Activated CD4-positive, alpha-beta T cell treated with anti-CD3 and anti-CD28 coated beads, Interleukin-2, amount 10 ng/mL, durations not matched to agents 7 days and 5 days (primary cell): Measurements from ENCODE around the gene TOX4. TPM values are rescaled to one million over a fixed set of nuclear protein-coding genes. Genes with fewer than 3 reads are reported as not detected.
A peak's percentile ranks its signal among the peaks of the same experiment; 100 is the strongest.
"Not testable (repeated sequence)": the region's sequence is repeated elsewhere in the genome, so short reads cannot be mapped to it uniquely, and the experiment has no call there.

Experiments used
- CTCF ChIA-PET: fragments of 350-600 bp; sonication (Branson Sonifier 250); formaldehyde crosslinking; loops from one replicate; lab custom pipeline; 2021; ENCODE audit warnings: antibody characterized with exemption; lab: Charles Lee
- POLR2A ChIA-PET: fragments of 350-600 bp; sonication (Branson Sonifier 250); formaldehyde crosslinking; loops from one replicate; lab custom pipeline; 2021; ENCODE audit warnings: antibody characterized with exemption; lab: Charles Lee
- DNase-seq: peaks from one replicate; pipeline ENCODE4 v3.0.0-alpha.2; 2020
- H3K27ac Mint-ChIP-seq: one replicate; pipeline ENCODE4 v1.8.0; 2021; ENCODE audit warnings: mild to moderate bottlenecking, moderate library complexity, mixed read lengths
- H3K27me3 Mint-ChIP-seq: one replicate; pipeline ENCODE4 v1.8.0; 2021; ENCODE audit warnings: mixed read lengths
- H3K36me3 Mint-ChIP-seq: one replicate; pipeline ENCODE4 v1.8.0; 2021; ENCODE audit warnings: low read depth, mixed read lengths
- H3K4me1 Mint-ChIP-seq: one replicate; pipeline ENCODE4 v1.8.0; 2021; ENCODE audit warnings: mixed read lengths
- H3K4me3 Mint-ChIP-seq: one replicate; pipeline ENCODE4 v1.8.0; 2021; ENCODE audit warnings: mild to moderate bottlenecking, moderate library complexity, mixed read lengths
- H3K9me3 Mint-ChIP-seq: one replicate; pipeline ENCODE4 v1.8.0; 2021; ENCODE audit warnings: mixed read lengths
- total RNA-seq, 2 experiments: library from RNA; stranded (reverse); gene quantifications; one replicate each; pipeline ENCODE4 v1.2.3, GENCODE V29; 2021

Gene TOX4
- total RNA-seq: 10 to 100 TPM; 78.0 to 83.1 TPM

DNA sequence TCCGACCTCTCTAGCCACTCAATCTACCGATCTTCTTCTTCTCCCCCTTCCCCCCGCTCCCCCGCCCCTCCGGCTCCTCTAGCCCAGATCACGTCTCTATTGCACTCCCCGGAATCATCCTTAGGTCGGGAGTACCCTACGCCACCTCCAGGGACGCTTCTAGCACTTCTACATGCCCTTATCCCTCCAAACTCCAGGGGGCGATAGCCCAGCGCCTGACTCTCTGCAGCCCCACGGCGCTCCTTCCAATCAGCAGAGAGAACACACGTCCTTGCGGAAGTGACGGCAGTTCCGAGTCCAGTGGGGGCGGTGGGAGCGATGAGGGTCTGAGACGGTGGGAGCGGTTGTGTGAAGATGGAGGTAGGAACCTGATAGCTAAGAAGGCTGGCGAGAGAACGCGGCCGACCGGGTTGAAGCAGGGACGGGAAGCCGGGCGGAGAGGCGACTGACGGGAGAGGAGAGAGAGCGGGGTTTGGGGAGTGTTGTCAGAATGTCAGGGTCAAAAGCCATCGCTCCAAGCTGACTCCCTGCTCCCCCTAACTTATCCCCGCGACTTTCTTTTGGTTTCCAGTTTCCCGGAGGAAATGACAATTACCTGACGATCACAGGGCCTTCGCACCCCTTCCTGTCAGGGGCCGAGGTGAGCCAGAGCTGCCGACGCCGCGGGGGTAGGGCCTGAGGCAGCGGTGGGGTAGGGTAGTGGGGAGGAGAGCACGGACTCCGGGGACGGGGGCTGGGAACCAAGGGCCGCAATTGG lies at the start of gene TOX4, which contains the start of gene RAB2B:
Gene TOX4 (plus strand): TSS at position 271 of the 757 bp plus-strand sequence. CDS start 84 bp downstream, at position 355.
Gene RAB2B (minus strand): TSS at position 35 of the 757 bp plus-strand sequence. CDS start 87 bp downstream, outside the sequence.
- Mint-ChIP-seq H3K4me1 (peaks cover 40% of the 10 kb centered on the region), H3K9me3 (no peaks in the 10 kb centered on the region), H3K27ac (peak within 1 kb of the TSS; percentile 99), H3K4me3 (peak within 1 kb of the TSS; percentile 99), H3K27me3 (no peaks in the 10 kb centered on the region), H3K36me3 (peaks cover 26% of the 10 kb centered on the region)
- ChIA-PET POLR2A (interaction anchor here (1.0 kb wide), 1 partner anchor 94 kb away, joined by 3 read pairs; no protein-coding TSS in a partner anchor), CTCF (interaction anchor here (0.6 to 4.0 kb wide), 25 partner anchors 11 to 166 kb away, joined by 3 to 36 read pairs (median 5); partner anchors contain the start of genes CHD8, METTL3 and SALL2)
- DNase-seq: peak; percentile 97

DNA sequence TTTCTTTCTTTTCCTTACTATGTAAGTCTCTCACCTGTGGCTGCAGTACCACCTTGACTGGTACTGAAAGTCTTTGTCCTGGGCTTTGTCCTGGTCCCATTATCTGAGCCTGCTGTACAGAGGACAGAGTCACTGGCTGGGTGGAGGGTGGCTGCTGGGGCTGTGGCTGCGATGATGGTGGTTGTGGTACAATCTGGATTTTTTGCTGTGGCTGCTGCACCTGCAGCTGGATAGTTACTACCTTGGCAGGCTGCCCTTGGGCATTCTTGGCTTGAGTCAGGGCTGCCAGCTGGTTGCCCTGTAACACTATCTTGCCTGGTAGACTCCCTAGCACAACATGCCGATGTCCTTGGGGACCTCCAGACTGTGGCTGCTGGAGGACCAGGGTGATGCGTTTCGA lies 48.1 kb upstream of the TOX4 start:
- Mint-ChIP-seq H3K27ac (no peak overlapping the region), H3K4me1 (peaks cover 12% of the 10 kb centered on the region), H3K4me3 (no peak overlapping the region), H3K36me3 (peaks cover 63% of the 10 kb centered on the region), H3K27me3 (no peaks in the 10 kb centered on the region), H3K9me3 (no peaks in the 10 kb centered on the region)
- ChIA-PET POLR2A (no interaction called here), CTCF (interaction anchor here (2.7 kb wide), 1 partner anchor 27 kb away, joined by 6 read pairs; the partner anchor contains the start of gene CHD8)
- no peak for DNase-seq

DNA sequence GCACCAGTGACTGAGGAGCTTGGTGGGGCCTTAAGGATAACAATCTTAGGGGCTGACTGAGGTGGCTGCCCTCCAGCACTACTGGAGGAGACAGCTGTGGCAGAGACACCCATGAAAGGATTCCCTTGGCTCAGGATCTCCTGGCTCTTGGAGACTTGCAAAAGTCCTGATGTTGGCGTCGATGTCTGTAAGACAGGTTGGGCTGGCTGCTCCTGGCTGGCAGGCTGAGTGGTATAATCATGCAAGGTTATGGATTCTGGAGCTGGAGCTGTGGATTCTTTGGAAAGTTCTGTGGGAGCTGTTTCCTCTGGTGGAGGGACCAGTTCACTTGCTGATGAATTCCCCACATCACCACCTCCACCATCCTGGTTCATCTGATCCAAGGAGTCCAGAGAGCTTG lies 45.9 kb upstream of the TOX4 start:
- Mint-ChIP-seq H3K36me3 (peaks cover 56% of the 10 kb centered on the region), H3K4me1 (peaks cover 32% of the 10 kb centered on the region), H3K4me3 (no peak overlapping the region), H3K9me3 (no peaks in the 10 kb centered on the region), H3K27ac (no peak overlapping the region), H3K27me3 (no peaks in the 10 kb centered on the region)
- CTCF ChIA-PET: interaction anchor here (0.8 to 2.7 kb wide), 6 partner anchors 9 to 123 kb away, joined by 3 to 8 read pairs (median 4); partner anchors contain the start of gene CHD8
- POLR2A ChIA-PET: no interaction called here
- no peak for DNase-seq

DNA sequence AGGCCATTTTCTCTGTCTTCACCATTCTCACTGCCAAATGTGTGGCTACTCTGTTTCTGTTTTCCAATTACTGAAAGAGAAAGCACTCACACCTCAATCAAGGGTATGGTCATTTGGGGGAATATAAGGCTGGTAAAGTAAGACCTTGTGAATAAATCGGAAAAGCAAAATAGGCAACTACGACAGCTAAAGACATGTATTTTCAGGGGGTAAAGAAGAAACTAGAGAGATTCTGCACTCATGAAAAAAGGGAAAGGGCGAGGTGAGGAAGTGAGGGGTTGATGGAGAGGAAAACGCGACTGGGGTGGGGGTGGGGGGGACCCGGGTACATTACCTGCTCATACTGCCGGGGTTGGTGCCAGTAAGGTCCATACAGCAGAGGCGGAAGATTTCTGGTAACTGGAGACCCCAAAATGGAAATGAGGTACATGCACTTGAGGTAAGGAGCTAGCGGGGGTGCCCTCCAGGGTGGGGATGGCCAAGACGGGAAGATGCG lies 40.4 kb upstream of the TOX4 start:
- ChIA-PET POLR2A (interaction anchor here (0.6 to 1.5 kb wide), 3 partner anchors 13 to 1098 kb away, joined by 5 to 20 read pairs (median 8); partner anchors contain the start of gene CHD8), CTCF (interaction anchor here (0.7 to 2.9 kb wide), 10 partner anchors 10 to 56 kb away, joined by 3 to 25 read pairs (median 4); partner anchors contain the start of genes CHD8, RAB2B and TOX4)
- Mint-ChIP-seq H3K27me3 (no peaks in the 10 kb centered on the region), H3K9me3 (no peaks in the 10 kb centered on the region), H3K36me3 (peaks cover 23% of the 10 kb centered on the region), H3K4me1 (peaks cover 59% of the 10 kb centered on the region), H3K27ac (peak overlapping the region; percentile 90), H3K4me3 (peak overlapping the region; percentile 88)
- DNase-seq: no peak

DNA sequence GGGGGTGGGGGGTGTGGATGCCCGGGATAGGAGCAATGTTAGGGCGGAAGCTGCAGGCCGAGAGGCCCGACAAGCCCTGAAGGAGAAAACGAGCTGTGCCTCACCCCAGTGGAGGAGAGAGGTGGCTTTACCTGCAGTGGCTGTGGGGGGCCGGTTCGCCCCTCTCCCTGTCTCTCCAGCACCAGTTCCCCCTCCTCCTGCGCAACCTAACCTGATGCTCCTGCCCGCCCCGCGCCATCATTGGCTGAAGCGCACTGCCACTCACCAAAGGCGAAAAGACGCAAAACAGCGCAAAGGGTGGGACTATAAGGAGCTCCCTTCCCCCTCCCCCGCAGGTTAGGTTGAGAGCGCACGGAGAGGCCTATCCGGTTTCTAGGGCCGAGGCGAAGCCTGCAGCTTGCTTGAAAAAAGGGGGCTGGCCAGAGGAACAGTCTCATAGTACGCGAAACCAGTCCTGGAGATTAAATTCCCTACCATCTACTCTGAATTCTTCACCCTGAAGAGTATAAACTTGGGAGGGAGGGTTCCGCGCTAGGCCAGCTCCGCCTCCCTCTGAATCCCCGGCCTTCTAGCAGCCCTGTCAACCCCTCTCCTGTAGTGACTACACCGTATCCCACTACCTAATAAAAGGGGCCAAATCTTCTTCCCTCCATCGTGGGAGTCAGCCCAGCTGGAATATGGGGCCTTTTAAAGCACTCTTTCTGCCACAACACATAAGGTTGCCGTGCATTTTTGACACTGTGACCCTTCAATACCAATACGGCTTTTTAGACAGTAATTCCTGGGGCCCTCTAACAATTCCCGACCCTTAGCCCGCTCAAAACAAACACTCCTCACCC lies 39.7 kb upstream of the TOX4 start:
- H3K9me3 Mint-ChIP-seq: no peaks in the 10 kb centered on the region
- ChIA-PET CTCF (interaction anchor here (0.7 to 2.9 kb wide), 11 partner anchors 9 to 122 kb away, joined by 3 to 25 read pairs (median 4); partner anchors contain the start of genes CHD8, RAB2B and TOX4), POLR2A (interaction anchor here (0.6 to 1.5 kb wide), 4 partner anchors 12 to 1097 kb away, joined by 3 to 20 read pairs (median 6); partner anchors contain the start of genes CHD8 and SUPT16H)
- no peaks in the 10 kb centered on the region for H3K27me3 Mint-ChIP-seq
- peaks cover 60% of the 10 kb centered on the region for H3K4me1 Mint-ChIP-seq
- H3K27ac Mint-ChIP-seq: peak overlapping the region; percentile 90
- H3K4me3 Mint-ChIP-seq: peak overlapping the region; percentile 88
- peak; percentile 99 for DNase-seq
- peaks cover 20% of the 10 kb centered on the region for H3K36me3 Mint-ChIP-seq

DNA sequence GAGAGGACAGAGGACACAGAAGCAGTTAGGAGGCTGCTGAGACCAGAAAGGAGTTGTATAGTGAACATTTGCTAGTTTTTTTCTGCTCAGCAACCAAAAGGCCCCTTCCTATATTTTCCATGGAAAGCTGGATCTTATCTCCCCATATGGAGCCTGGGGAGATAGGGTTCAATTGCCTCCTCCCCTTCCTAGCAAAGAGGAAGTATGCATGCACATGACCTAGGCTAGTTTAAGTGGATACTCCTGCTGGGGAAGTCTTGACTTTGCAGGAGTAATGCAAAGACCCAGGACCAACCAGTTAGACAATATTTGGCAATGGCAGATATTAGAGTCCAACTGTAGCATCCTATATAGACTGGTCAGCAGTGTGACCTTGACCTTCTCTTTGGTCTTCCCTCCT lies 36.1 kb upstream of the TOX4 start:
- ChIA-PET CTCF (interaction anchor here (1.1 to 4.6 kb wide), 2 partner anchors 15 to 50 kb away, joined by 3 to 22 read pairs; partner anchors contain the start of gene CHD8), POLR2A (no interaction called here)

DNA sequence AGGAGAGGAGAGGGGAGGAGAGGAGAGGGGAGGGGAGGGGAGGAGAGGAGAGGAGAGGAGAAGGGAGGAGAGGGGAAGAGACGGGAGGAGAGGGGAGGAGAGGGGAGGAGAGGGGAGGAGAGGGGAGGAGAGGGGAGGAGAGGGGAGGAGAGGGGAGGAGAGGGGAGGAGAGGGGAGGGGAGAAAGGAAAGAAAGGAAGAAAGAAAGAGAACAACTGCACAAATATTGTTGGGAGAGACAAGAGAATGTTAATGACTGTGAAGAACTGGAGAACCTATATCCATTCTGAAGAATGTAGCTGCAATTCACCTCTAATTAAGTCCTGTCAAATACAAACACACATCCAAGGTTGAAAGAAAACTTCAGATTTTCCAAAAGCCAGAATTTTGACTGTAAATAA lies 34.3 kb upstream of the TOX4 start:
- H3K4me3 Mint-ChIP-seq, POLR2A ChIA-PET, DNase-seq, H3K9me3 Mint-ChIP-seq, H3K27ac Mint-ChIP-seq, H3K36me3 Mint-ChIP-seq, H3K27me3 Mint-ChIP-seq: not testable (repeated sequence)
- CTCF ChIA-PET: interaction anchor here (2.9 to 4.6 kb wide), 2 partner anchors 12 to 13 kb away, joined by 8 to 22 read pairs; partner anchors contain the start of gene CHD8
- peaks cover 34% of the 10 kb centered on the region for H3K4me1 Mint-ChIP-seq

More for the DNA sequence above, 36.1 kb upstream of the TOX4 start:
- Mint-ChIP-seq H3K36me3 (peaks cover 4% of the 10 kb centered on the region), H3K27me3 (no peaks in the 10 kb centered on the region), H3K4me3 (no peak overlapping the region), H3K4me1 (peaks cover 38% of the 10 kb centered on the region), H3K9me3 (no peaks in the 10 kb centered on the region), H3K27ac (no peak overlapping the region)
- no peak for DNase-seq

DNA sequence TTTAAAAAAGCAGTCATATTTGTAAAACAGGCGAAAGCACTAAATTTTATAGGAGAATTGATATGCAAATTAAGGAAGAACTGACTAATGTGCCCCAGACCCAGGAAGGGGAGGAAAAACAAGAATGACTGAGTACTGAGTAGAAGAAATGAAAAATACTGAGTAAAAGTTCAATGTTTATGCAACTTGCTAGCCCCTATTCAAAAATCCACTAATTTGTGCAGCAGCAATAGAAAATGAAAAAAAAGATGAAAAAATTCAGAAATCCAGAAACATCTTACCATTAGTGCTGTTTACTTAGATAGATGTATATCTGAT lies 27.1 kb upstream of the TOX4 start:
- no peak for DNase-seq
- ChIA-PET CTCF (interaction anchor here (1.0 to 1.1 kb wide), 2 partner anchors 12 to 42 kb away, joined by 3 to 4 read pairs; no protein-coding TSS in a partner anchor), POLR2A (no interaction called here)
- Mint-ChIP-seq H3K36me3 (peaks cover 17% of the 10 kb centered on the region), H3K9me3 (no peaks in the 10 kb centered on the region), H3K4me1 (peaks cover 54% of the 10 kb centered on the region), H3K4me3 (no peak overlapping the region), H3K27me3 (no peaks in the 10 kb centered on the region), H3K27ac (peak overlapping the region; percentile 83)

DNA sequence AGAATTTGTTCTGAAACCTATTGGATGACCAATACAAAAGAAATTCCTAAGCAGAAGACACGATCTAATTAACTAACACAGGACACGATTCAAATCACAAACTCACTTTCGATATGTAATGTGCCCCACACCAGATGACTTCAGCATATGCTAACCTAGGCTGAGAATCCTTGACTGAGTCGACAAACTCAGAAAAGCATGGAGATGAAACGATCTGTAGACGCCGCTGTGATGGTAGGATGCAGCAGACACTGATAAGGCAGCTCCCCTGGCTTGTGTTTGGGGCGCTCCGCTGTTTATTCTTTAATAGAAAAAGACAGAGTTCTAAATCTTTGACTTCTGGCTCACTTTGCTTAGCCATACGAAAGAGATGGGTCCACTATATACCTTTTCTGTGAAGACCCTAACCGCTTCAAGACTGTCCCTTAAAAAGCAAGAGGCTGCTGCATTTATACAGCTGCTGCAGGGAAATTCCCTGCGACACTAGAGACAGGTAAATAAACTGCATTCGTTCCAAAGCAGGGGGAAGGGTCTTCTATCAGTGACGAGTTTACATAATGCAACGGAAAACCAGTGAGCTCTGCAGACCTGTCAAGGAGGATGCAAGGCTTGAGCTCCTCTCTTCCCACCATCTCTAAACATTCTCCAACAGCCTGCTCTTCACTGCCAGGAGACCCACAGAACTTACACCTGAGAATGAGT lies 22.0 kb upstream of the TOX4 start:
- no peaks in the 10 kb centered on the region for H3K9me3 Mint-ChIP-seq
- H3K4me3 Mint-ChIP-seq: peak overlapping the region; percentile 92
- H3K4me1 Mint-ChIP-seq: peaks cover 45% of the 10 kb centered on the region

DNA sequence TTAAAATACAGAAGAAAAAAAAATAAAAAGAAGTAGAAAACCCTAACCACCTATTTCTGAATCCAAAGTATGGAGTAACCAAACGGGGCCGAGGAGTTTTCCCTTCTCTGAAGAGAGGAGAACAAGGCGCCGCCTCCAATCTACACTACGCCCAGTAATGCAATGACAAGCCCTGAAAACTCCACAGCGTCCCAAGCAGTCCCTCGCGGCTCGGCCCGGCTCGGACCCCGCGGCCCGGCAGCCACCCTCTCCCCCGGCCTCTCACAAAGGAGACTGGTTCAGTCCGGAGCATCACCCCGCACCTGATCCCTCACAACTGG lies 21.4 kb upstream of the TOX4 start:
- Mint-ChIP-seq H3K27ac (peak overlapping the region; percentile 99), H3K36me3 (peaks cover 24% of the 10 kb centered on the region), H3K4me3 (peak overlapping the region; percentile 92), H3K27me3 (no peaks in the 10 kb centered on the region), H3K9me3 (no peaks in the 10 kb centered on the region), H3K4me1 (peaks cover 40% of the 10 kb centered on the region)
- POLR2A ChIA-PET: interaction anchor here (1.8 kb wide), 1 partner anchor 18 kb away, joined by 20 read pairs; no protein-coding TSS in a partner anchor
- CTCF ChIA-PET: interaction anchor here (0.6 to 5.0 kb wide), 19 partner anchors 9 to 1044 kb away, joined by 3 to 36 read pairs (median 4); partner anchors contain the start of genes RAB2B, SUPT16H and TOX4
- no peak for DNase-seq

More for the DNA sequence above, 22.0 kb upstream of the TOX4 start:
- Mint-ChIP-seq H3K27ac (peak overlapping the region; percentile 99), H3K27me3 (no peaks in the 10 kb centered on the region), H3K36me3 (peaks cover 24% of the 10 kb centered on the region)
- POLR2A ChIA-PET: interaction anchor here (0.6 to 1.8 kb wide), 2 partner anchors 18 to 21 kb away, joined by 4 to 20 read pairs; no protein-coding TSS in a partner anchor
- DNase-seq: no peak
- CTCF ChIA-PET: interaction anchor here (0.6 to 5.0 kb wide), 8 partner anchors 8 to 1044 kb away, joined by 4 to 36 read pairs (median 14); partner anchors contain the start of genes RAB2B and TOX4
